ENCODE data around the gene ARHGDIG.

- no peak for TF ChIP-seq CTCF (conservative IDR thresholded peaks at IDR 0.05)
- TF ChIP-seq ZFX (IDR thresholded peaks at IDR 0.05) = no peak
Observed at GRCh38 chr16:265711-266110, 14.7 kb upstream of the ARHGDIG start.
